Measurements from ENCODE around the gene ARID3C.

DNA sequence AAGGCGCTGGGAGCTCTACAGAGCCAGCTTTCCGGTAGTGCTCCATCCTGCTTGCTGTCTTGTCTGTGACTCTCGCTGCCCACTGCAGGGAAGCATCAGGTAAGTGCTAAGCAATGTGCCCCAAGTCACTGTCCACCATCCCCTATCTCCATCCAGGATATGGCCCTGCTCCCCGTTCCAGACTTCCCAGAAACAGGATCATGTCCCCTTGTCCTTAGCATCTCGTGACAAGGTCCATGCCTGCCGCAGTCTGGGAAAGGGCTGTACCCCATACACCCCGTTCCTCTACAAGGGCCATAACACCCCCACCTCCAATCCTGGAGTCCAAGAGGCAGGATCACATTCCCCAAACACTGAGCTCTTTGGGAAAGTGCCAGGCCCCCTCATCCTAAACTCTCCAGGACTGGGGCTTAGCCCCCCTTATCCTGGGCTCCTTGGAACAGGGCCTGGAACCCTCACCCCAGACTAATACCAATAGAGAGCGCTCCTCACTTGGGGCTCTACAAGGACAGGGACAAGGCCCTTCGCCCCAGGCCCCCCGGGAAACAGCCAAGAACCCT lies 17.5 kb downstream of the ARID3C start:
- TF ChIP-seq POLR2AphosphoS5 (IDR thresholded peaks at IDR 0.05) (no peak), POLR2A (IDR thresholded peaks at IDR 0.05) (no peak)
